GM23338 (cell line): ENCODE measurements around the gene S100A16.

Experiments used
- EZH2 ChIP-seq: fragments of 200-600 bp; sonication (generic); IDR thresholded peaks from one replicate; pipeline ENCODE4 v1.8.0; 2017; ENCODE audit warnings: antibody characterized with exemption, mild to moderate bottlenecking, low read depth; ENCODE audit not compliant: unreplicated experiment
- POLR2AphosphoS5 ChIP-seq: IDR thresholded peaks from 2 replicates; pipeline ENCODE4 v1.6.1; 2016; ENCODE audit warnings: antibody characterized with exemption, low read depth
- TF ChIP-seq, protein P1 (sequence below): IDR thresholded peaks from one replicate; pipeline ENCODE4 v1.6.1; 2018; ENCODE audit warnings: antibody characterized with exemption; ENCODE audit not compliant: unreplicated experiment
- TF ChIP-seq, protein P2 (sequence below), 2 experiments: fragments of 200-600 bp in 1 of 2; sonication (generic) in 1 of 2; conservative IDR thresholded peaks; 2 replicates each; pipeline versions ENCODE4 v1.5.1 to v1.6.1; 2016 to 2017; ENCODE audit warnings: antibody characterized with exemption in 2 of 2, low read depth in 2 of 2, mild to moderate bottlenecking in 2 of 2, moderate library complexity in 1 of 2

DNA sequence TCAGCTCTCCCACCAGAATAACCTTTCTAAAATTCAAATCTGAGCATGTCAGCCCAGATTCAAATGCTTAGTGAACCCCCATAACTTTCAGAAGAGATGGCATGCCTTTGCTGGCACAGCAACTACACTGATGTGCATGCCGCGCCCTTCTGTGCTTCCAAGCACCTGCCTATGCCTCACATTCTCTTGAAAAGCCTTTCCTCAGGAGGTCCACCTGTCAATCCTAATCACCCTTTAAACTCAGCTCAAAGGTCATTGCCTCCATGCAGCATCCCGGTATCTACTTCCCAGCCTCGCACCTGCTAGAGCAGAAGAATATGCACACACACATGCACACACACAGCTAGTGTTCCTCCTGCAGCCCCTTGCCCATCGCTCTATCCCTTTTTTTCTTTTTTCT lies 42.1 kb downstream of the S100A16 start:
- TF ChIP-seq, protein P1, sequence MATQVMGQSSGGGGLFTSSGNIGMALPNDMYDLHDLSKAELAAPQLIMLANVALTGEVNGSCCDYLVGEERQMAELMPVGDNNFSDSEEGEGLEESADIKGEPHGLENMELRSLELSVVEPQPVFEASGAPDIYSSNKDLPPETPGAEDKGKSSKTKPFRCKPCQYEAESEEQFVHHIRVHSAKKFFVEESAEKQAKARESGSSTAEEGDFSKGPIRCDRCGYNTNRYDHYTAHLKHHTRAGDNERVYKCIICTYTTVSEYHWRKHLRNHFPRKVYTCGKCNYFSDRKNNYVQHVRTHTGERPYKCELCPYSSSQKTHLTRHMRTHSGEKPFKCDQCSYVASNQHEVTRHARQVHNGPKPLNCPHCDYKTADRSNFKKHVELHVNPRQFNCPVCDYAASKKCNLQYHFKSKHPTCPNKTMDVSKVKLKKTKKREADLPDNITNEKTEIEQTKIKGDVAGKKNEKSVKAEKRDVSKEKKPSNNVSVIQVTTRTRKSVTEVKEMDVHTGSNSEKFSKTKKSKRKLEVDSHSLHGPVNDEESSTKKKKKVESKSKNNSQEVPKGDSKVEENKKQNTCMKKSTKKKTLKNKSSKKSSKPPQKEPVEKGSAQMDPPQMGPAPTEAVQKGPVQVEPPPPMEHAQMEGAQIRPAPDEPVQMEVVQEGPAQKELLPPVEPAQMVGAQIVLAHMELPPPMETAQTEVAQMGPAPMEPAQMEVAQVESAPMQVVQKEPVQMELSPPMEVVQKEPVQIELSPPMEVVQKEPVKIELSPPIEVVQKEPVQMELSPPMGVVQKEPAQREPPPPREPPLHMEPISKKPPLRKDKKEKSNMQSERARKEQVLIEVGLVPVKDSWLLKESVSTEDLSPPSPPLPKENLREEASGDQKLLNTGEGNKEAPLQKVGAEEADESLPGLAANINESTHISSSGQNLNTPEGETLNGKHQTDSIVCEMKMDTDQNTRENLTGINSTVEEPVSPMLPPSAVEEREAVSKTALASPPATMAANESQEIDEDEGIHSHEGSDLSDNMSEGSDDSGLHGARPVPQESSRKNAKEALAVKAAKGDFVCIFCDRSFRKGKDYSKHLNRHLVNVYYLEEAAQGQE, result no peak
- TF ChIP-seq POLR2AphosphoS5, result no peak
- TF ChIP-seq, protein P2, sequence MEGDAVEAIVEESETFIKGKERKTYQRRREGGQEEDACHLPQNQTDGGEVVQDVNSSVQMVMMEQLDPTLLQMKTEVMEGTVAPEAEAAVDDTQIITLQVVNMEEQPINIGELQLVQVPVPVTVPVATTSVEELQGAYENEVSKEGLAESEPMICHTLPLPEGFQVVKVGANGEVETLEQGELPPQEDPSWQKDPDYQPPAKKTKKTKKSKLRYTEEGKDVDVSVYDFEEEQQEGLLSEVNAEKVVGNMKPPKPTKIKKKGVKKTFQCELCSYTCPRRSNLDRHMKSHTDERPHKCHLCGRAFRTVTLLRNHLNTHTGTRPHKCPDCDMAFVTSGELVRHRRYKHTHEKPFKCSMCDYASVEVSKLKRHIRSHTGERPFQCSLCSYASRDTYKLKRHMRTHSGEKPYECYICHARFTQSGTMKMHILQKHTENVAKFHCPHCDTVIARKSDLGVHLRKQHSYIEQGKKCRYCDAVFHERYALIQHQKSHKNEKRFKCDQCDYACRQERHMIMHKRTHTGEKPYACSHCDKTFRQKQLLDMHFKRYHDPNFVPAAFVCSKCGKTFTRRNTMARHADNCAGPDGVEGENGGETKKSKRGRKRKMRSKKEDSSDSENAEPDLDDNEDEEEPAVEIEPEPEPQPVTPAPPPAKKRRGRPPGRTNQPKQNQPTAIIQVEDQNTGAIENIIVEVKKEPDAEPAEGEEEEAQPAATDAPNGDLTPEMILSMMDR (conservative IDR thresholded peaks at IDR 0.05; ENCODE audit: low read depth in 2 of 2), result no peak
- no peak for TF ChIP-seq EZH2
